KG1 (cell line): ENCODE measurements around the gene MMEL1.

ENCODE experiments used
- DNase-seq: peaks from one replicate; lab custom pipeline; 2025; lab: John Stamatoyannopoulos, UW

The MMEL1 gene

DNA sequence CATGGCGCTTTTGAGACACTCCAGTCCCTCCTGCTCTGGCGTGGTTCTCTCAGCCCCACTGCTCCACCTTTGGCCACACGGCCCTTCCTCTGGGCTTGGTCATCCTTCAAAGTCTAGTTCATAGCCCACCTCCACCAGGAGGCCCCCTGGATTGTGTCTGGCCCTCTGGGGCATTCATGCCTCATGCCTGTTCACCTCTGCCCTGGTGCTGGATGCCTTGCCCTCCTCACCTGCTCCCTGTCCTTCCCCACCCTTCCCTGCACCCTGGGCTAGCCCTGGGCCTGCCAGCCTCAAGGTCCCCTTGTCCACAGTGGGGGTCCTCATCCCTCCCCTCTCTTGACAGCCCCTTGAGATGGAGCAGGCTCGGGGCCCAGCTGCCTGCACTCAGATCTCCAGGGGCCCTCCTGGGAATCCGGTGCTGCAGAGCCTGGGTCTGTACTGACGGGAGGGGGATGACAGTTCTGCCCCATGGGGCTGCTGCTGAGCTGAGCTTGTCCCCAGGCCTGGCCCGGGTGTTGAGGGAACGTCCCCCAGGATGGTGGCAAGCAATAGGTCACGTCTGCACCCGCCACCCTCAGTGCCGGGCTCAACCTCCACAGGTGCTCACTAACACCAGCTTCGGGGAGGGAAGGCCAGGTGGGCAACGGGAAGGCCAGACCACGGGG lies 27.8 kb downstream of the MMEL1 start:
- no peak for DNase-seq

DNA sequence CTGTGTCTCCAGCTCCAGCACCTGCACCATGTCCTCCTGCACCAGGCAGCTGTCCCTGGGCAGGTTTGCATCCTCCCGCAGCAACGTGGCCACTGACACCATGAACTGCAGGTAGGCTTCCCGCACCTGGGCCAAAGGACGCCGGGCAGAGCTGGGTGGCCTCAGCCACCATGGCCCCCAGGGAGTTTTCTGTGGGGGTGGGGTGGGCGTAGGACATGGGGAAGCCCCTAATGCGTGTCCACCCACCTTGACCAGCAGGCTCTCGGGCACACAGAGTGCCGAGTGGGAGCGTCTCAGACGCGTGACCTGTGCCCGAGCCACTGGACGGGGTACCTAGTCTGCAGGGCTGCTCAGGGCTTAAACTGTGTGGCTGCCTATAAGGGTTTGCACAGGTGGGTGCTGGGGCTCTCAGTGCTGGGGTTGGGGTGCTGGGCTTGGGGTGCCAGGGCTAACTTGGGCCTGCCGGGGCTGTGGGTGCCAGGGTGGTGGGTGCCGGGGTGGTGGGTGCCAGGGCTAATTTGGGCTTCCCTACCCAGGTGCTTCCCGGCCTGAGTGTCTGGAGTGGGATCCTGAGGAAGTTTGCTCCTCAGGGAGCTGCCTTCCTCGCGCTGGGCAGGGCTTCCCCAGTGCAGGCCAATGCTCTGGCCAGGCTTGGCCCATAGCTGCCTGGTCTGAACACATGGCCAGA lies 28.5 kb downstream of the MMEL1 start:
- no peak for DNase-seq

DNA sequence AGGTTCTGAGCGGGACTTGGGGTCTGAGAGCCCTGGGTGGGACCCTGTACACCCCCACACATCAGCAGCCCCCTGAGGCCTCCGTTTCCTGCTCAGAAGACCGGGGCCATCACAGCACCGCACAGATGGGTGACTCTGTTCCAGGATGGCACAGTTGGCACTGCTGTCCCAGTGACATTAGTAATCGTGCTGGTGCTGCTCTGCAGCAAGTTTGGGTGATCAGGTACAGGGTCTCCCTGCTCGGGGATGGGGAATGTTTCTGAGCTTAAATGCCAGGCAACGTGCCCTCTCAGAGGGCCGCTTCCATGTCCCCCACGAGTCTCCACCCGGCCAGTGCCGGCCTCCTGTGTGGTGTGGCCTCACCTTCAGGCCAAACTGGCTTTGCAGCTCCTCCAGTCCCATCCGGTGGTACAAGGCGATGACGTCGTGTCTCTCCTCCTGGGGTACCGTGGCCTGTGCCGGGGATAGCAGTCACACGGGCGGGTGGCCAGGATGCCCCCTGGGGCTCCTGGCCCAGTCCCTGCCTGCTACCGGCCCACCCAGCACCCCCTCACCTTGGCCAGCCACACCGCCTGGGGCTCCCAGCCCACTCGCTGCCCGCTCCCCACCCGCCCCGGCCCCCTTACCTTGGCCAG lies 29.2 kb downstream of the MMEL1 start:
- DNase-seq, result no peak

DNA sequence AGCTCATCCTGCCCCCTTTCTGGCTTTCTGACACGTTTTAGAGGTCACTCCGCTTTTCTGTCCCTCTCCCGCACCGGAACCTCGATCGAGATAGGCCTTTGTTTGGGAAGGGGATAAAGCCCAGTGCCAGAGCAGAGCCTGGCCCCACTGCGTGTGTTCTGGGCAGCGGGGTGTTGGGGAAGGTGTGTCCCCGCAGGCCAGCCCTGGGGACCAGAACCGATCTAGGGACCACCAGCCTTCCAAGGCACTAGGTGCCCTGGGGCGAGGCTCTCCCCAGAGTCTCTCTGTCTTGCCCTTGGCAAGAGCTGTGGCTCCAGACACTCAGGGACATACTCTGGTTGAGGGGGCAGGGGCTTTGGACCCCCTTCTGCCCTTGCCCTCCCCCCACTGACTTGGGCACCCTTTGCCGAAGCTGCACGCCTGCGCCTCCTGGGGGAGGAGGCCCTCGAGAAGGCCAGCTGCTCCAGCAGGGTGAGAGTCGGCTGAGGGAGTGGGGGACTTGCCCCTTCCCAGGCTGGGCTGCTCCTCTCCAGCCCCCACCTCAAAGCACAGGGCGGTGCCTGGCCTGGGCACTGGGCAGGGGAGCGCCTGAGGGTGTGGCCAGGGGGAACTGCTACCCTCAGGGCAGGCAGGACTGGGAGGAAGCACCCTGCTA lies 29.8 kb downstream of the MMEL1 start:
- no peak for DNase-seq

DNA sequence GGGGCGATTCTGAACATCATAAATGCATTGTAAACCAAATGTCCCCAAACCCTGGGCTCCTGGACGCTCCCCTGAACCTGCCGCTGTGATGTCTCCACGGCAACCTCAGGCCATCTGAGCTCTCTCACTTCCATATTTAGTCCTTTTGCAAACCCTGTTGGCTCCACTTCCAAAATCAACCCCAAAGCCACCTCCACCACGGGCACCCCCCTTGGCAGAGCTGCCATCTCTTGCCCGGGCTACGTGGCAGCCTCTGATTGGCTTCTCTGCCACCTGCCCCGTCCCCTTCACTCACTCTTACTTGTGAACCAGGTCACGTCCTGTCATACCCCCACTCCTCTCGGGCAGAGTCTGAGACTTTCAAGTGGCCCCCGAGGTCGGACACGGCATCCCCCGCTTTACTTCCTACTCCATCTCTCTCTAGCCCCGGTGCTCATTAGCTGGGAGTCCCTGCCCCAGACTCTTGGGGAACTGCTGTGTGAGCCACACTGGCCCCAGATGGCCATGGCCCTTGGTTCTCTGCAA lies 30.4 kb downstream of the MMEL1 start:
- DNase-seq, result no peak

DNA sequence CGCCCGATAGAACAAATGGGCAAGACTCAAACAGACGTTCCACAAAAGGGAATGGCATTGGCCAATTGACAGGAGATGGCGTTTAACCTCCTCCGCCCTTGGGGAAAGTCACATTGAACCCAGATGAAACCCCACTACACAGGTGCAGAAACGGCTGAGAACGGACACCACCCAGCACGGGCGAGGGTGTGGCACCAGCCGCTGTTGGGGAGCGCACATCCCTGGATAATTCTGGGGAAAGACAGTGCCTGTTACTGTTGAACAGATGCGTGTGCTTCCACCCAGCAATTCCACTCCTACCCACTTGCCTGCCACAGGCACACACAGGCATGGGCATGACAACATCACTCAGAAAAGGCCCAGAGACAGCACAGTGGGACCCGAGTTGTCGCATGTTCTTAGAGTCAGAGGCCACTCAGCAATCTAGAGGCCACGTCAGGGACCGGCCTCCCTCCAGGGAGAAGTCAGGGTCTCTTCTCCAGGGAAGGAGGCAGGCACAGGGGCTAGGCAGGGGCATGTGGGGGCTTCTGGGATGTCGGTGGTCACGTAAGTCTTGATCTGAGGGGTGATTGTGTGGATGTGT lies 31.0 kb downstream of the MMEL1 start:
- no peak for DNase-seq

DNA sequence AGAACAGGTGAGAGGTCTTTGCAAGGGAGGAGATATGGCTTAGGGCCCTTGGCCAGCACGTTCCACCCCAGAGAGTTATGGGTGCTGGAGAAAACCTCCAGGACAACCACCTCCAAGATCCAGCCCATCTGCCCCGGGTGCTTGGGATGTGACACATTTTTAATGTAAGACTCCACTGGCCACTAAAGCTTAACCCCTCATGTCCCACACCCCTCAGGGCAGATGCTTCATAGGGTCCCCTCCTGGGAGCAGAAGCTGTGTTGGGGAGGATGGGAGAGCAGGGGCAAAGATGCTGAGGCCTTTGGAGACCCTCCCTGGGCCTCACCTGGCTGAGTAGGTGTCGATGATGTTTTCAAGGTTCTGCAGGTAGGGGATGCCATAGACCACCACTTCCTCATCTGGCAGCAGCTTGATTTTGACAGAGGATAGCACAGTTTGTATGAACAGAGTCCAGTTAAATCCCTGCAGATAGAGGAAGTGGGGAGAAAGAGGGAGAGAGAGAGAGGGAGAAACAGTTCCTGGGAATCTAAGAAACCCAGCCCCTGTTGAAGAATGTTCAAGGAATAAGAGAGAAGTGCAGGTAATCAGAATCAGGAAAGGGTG lies 34.4 kb downstream of the MMEL1 start:
- DNase-seq, result no peak

DNA sequence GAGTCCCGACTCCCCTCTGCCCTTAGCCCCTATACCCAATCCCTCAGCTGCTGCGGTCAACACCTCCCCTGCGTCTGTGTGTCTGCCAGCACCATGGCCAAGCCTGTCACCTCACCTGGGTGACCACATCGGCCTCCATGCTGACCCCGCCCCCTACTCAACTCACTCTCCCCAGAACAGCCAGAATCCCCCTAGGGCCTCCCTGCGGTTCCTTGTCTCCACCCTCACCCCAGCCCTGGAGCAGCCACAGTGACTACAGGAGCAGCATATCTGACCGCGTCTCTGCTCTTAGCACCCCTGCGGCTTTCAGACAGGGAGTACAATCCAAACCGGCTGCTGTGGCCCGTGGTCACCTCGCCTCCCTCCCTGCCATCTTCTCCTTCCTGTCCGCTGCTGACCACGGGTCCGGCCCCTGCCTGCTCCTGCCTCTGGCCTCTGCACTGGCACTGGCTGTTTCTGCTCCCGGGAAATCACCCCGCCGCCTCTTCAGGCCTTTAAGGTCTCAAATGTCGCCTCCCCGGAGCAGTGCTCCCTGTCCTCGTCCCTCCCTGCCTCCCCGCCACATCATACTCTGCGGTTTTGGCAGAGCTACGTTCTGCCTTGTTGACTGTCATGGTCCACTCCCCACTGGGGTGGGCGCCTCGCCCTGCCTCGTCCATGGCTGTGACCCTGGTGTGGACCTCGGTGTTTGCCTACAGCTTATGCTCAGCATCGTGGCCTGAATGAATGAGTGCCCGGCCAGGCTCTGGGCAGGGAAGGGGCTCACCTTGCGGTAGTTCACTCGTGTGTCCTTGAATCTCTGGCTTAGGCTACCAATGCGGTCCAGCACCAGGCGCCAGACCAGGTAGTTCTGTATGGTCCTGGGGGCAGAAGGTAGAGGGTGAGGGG lies 35.1 kb downstream of the MMEL1 start:
- DNase-seq, result no peak

DNA sequence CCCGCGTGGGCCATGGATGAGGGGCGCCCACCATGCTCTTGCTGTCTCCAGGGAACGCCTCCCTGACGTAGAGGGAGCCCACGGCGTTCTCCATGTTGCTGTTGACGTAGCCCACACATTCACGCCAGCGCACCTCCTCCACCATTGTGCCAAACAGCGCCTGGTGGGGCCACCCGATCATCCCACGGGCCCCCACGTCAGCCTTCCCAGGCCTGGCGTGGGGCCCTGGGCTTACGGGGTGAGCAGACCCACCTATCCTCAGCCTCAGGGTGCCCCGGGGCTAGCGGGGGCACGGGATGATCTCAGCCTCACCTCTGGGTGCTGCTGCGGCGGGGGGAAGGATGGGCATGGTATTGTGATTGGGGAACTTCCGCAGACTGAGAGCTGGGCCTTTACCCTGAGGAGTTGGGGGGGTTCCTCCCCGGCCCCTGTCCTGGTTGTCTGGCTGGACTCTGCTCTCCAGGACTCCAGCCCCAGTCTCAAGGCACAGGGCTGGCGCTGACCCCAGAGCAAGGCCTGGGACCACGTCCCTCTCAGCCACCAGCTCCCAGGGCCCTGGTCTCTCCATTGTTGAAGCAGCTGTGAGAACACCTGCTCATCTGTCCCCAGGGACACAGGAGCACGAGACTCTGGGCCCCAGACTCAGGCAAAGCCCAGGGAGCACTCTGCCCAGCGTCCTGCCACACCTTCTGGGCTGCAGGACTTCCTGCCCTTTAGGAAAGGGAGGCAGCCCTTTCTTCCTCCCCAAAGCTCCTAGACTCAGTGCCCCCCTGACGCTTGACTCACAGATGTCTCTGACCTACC lies 36.1 kb downstream of the MMEL1 start:
- DNase-seq, result no peak

DNA sequence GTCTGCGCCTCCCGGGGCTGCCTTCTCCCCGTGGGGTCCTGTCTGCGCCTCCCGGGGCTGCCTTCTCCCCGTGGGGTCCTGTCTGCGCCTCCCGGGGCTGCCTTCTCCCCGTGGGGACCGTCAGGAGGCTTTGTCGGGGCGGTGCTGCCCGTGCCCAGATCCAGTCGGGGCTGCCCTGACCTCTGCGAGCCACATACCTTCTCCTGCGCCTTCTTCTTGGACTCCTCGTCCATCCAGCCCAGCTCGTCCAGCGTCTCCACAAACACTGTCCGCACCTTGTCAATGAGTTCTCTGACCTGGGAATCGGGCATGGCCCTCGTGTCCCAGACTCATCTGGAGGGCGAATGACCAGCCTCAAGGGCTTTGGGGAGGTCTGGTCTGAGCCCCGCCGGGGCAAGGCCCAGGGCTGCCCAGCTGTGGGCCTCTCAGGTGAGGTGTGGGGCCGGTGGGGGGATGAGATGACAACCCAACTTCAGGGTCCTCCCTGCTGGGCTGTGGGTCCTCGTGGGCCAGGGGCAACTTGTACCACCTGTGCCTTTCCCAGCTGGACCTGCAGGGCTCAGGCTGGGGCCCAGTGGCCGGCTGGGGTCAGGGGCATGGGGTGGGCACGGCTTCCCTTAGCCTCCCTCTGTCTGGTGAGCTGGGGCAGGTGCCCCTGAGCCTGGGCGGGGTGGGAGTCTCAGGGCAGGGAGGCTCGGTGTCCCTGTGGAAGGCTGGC lies 36.8 kb downstream of the MMEL1 start:
- DNase-seq, result no peak

DNA sequence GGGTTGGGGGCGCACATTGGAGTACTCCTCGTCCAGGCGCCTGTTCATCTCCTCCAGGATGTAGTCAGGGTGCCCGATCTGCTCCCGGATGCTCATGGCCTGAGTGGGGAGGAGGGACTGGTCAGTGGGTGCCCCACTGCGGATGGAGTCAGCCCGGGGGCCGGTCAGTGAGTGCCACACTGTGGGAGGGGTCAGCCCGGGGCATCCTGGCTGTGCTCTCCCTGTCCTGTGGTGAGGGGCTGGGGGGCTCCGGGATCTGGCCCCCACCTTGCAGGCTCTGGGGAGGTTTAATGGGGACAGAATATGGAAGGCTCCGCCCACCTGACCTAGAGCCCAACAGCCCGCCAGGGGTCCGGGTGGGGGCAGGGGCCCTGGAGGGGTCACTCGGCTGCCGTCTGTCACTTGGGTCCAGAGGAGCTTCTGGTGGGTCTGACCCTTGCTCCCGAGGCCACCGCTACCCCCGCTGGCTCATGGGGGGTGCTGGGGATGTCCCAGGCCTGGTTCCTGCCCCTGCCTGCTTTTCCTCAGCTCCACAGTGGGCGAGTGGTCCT lies 37.5 kb downstream of the MMEL1 start:
- DNase-seq, result no peak

DNA sequence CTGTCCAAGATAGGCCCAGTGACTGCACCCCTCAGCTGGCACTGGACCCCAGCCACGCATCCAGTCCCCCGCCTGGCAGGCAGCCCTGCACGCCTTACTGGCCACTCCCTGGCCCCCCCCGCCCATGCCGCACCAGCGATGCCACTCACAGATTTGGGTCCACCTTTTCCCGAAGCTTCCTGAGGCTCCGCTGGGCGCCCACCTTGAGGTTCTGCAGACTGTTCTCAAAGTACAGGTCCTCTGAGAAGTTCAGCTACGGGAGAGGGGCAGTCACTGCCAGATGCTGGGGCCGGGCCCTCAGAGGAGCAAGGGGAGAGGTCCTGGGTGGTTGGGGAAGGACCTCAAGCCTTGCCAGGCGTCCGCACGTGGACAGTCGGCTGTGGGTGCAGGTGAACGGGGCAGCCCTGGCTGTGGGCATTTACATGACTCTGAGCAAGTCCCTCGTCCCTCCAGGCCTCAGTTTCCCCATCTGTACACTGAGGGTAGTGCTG lies 38.1 kb downstream of the MMEL1 start:
- DNase-seq, result no peak

DNA sequence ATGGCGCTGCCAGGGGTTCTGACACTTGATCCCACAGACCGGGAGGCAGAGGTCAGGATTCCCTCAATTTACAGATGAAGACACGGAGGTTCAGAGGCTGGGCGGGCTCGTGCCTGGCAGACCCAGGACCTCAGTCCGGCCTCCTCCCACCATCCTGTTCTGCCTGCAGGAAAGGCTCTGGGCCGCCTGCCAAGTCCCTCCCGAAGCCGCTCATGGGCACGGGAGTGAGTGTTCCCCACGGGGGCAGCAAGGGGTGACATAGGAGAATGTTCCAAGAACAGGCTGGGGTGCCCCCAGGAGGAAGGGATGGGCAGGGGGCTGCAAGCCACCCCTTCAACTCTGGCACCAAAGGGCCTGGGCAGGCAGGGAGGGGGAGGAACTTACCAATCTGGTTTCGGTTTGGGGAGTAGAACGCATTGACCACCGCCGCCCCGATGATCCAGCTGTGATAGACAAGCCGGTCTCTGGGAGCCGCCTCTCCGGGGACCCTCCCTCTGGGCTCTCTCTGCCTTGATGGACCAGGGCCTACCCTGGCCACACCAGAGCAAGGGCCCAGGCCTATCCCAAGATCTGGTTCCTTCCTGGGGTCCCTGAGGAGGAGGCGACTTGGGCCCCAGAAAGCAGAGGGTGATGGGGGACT lies 38.7 kb downstream of the MMEL1 start:
- DNase-seq, result no peak

DNA sequence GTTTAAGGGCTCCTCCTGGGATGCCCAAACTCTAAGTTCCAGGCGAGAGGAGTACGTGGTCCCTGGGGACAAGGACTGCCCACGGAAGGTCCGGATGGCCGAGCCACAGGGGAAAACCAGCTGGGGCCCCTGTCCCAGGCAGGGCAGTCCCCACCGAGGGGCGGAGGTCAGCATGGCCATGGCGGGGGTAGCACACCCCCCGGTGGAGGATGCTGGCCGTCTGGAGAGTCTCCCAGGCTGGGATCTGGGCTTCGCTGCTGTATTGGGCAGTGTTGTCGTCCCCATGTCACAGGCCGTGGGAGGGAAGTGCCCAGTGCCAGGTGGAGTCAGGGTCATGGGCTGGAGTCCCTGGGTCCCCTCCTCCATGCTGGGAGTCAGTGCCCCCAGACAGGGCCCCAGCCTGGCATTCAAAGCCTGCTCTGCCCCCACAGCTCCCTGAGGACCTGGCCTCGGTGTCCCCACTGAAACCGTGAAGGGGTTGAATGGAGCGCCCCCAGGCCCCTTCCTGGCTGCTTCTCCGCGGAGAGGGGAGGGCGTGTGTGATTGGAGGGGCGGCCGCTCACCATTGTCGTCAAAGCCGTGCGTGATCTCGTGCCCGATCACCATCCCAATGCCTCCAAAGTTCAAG lies 39.5 kb downstream of the MMEL1 start:
- DNase-seq, result no peak

DNA sequence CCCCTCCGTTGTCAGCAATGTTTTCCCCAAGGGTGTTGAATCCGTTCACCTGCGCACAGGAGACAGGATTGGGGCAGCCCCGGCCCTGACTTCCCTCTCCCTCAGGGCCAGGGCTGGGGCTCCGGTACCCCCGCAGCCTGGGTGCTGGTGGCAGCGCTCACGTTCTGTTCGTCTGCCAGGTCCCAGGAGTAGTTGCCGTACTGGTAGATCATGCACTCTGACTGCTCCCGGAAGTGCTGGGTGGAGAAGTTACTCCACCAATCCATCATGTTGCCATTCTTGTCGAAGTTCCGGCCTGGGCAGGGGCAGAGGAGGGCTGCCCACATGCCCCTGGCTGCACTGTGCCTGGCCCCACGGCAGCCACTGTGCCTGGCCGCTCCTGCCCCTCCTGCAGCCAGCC lies 40.1 kb downstream of the MMEL1 start:
- DNase-seq, result no peak

DNA sequence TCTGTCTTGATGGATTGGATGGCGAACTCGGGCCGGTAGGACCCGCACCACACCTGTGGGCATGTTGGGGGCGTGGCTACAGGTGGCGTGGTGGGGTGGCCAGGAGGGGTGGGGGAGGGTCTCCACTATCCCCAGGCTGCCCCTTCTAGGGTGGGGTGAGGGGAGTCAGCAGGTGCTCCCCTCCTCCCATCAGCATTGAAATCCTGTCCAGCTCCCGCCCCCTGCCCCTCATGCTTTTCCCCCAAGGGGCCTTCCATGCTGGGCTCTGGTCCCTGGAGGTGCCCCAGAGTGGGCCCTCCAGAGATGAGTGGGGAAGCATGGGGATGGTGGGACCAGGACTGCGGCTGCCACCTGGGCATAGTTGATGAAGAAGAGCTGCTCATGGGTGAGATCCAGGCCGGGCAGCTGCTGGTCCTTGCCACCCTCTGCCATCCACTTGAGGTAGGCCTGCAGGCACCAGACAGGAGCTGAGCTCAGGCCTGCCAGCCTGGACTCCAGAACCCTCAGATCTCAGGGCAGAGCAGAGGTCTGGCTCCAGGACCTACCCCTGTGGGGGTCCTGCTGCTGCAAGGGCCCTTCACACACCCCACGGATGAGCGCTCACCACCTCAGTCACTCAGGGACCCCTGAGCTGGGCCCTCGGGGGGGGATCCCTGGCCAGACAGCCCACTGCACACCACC lies 41.1 kb downstream of the MMEL1 start:
- no peak for DNase-seq

DNA sequence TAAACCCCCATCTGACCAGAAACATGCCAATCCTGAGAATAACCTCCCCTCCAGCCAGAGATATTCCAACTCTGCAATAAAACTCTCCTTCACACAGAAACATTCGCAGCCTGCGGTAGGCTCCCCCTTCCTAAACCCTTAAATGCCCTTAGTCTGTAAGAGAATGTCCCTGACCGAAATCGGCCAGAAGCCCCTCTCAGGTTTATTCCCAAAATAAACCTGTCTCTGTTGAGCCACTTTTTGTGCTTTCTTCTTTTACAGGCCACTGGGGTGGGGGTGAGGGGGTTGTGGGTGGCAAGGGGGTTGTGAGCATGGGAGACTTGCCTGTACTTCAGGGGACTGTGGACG lies 41.6 kb downstream of the MMEL1 start:
- no peak for DNase-seq
